Measurements from ENCODE around the gene NSG1. TPM values are rescaled to one million over a fixed set of nuclear protein-coding genes. Genes with fewer than 3 reads are reported as not detected.
"Not testable (repeated sequence)": the region's sequence is repeated elsewhere in the genome, so short reads cannot be mapped to it uniquely, and the experiment has no call there.

Gene NSG1
- total RNA-seq, 2 experiments from 2014 or later: 1.9 to 2.1 TPM

GRCh38 chr4:4460759-4461158, 73.9 kb downstream of the NSG1 start:
- Mint-ChIP-seq H3K9me3 (peaks cover 6% of the 10 kb centered on the region), H3K4me3 (no peak overlapping the region), H3K27me3 (ENCODE audit: low read depth) (no peaks in the 10 kb centered on the region), H3K36me3 (ENCODE audit: low read depth) (peaks cover 21% of the 10 kb centered on the region), H3K27ac (no peak overlapping the region), H3K4me1 (ENCODE audit: low read depth) (peaks cover 22% of the 10 kb centered on the region)
- intact Hi-C loops (cut with micrococcal nuclease): no loop called here
- CTCF ChIA-PET: interaction anchor here (0.7 kb wide), 1 partner anchor 318 kb away, joined by 3 read pairs; no protein-coding TSS in a partner anchor
- DNase-seq: peak; percentile 17

- H3K27ac Mint-ChIP-seq: no peak overlapping the region
- H3K4me1 Mint-ChIP-seq (ENCODE audit: low read depth): peaks cover 22% of the 10 kb centered on the region
- H3K27me3 Mint-ChIP-seq (ENCODE audit: low read depth): no peaks in the 10 kb centered on the region
- CTCF ChIA-PET: interaction anchor here (0.7 kb wide), 1 partner anchor 317 kb away, joined by 3 read pairs; no protein-coding TSS in a partner anchor
- intact Hi-C loops (cut with micrococcal nuclease): no loop called here
- H3K4me3 Mint-ChIP-seq: no peak overlapping the region
- no peak for DNase-seq
- peaks cover 6% of the 10 kb centered on the region for H3K9me3 Mint-ChIP-seq
- H3K36me3 Mint-ChIP-seq (ENCODE audit: low read depth): peaks cover 25% of the 10 kb centered on the region
These were observed 74.3 kb downstream of the NSG1 start for GRCh38 chr4:4461178-4461577.

GRCh38 chr4:4461850-4462249, 74.9 kb downstream of the NSG1 start:
- Mint-ChIP-seq H3K27me3 (ENCODE audit: low read depth) (no peaks in the 10 kb centered on the region), H3K4me1 (ENCODE audit: low read depth) (peaks cover 22% of the 10 kb centered on the region), H3K27ac (no peak overlapping the region), H3K4me3 (no peak overlapping the region), H3K9me3 (peaks cover 6% of the 10 kb centered on the region), H3K36me3 (ENCODE audit: low read depth) (peaks cover 32% of the 10 kb centered on the region)
- intact Hi-C loops (cut with micrococcal nuclease): no loop called here
- CTCF ChIA-PET: no interaction called here
- DNase-seq: peak; percentile 31

GRCh38 chr4:4462970-4463369, 76.1 kb downstream of the NSG1 start:
- peaks cover 39% of the 10 kb centered on the region for H3K36me3 Mint-ChIP-seq (ENCODE audit: low read depth)
- DNase-seq: no peak
- no peaks in the 10 kb centered on the region for H3K27me3 Mint-ChIP-seq (ENCODE audit: low read depth)
- no peak overlapping the region for H3K4me3 Mint-ChIP-seq
- H3K27ac Mint-ChIP-seq: no peak overlapping the region
- peaks cover 6% of the 10 kb centered on the region for H3K9me3 Mint-ChIP-seq
- CTCF ChIA-PET: no interaction called here
- peaks cover 22% of the 10 kb centered on the region for H3K4me1 Mint-ChIP-seq (ENCODE audit: low read depth)
- intact Hi-C loops (cut with micrococcal nuclease): no loop called here

- intact Hi-C loops (cut with micrococcal nuclease): not testable (repeated sequence)
- CTCF ChIA-PET: interaction anchor here (0.7 kb wide), 1 partner anchor 892 kb away, joined by 3 read pairs; no protein-coding TSS in a partner anchor
These were observed 78.3 kb downstream of the NSG1 start for GRCh38 chr4:4465238-4465637.

More at GRCh38 chr4:4465238-4465637, 78.3 kb downstream of the NSG1 start:
- H3K27ac Mint-ChIP-seq; H3K9me3 Mint-ChIP-seq; H3K4me3 Mint-ChIP-seq; H3K27me3 Mint-ChIP-seq (ENCODE audit: low read depth); DNase-seq: not testable (repeated sequence)
- Mint-ChIP-seq H3K36me3 (ENCODE audit: low read depth) (peaks cover 50% of the 10 kb centered on the region), H3K4me1 (ENCODE audit: low read depth) (peaks cover 22% of the 10 kb centered on the region)

Other genes with a start within 250 kb of the NSG1 start
- gene OTOP1, start 160.2 kb upstream of the NSG1 start, total RNA-seq: not detected
- gene TMEM128, start 138.9 kb upstream of the NSG1 start, total RNA-seq: 10 to 100 TPM; 21.7 to 22.0 TPM
- 10 to 100 TPM; 42.3 to 42.4 TPM for gene LYAR, start 96.9 kb upstream of the NSG1 start, total RNA-seq
- gene ZBTB49, start 96.9 kb upstream of the NSG1 start, total RNA-seq: 1 to 10 TPM; 4.2 to 4.5 TPM
- 10 to 100 TPM; 18.3 to 19.0 TPM for gene STX18, start 154.9 kb downstream of the NSG1 start, total RNA-seq